Transverse colon (tissue), 4 donors: ENCODE data around the gene SCN5A. TPM values are rescaled to one million over a fixed set of nuclear protein-coding genes. Genes with fewer than 3 reads are reported as not detected.

Experiments
- DNase-seq: peaks from one replicate; pipeline ENCODE4 v3.0.0-alpha.2; 2019
- H3K27ac ChIP-seq, 4 donors: fragments of 200-600 bp; sonication (generic); 2 replicates each; pipeline ENCODE4 v1.5.1; 2016 to 2018; ENCODE audit warnings: inconsistent platforms in 4 of 4
- H3K27me3 ChIP-seq: fragments of 200-600 bp; sonication (generic); 2 replicates; pipeline ENCODE4 v1.5.1; 2017; ENCODE audit warnings: inconsistent platforms
- H3K36me3 ChIP-seq, 4 donors: fragments of 200-600 bp; sonication (generic); 2 replicates each; pipeline ENCODE4 v1.5.1; 2017 to 2019; ENCODE audit warnings: inconsistent platforms in 4 of 4
- H3K4me1 ChIP-seq, 4 donors: fragments of 200-600 bp; sonication (generic); 2 replicates each; pipeline ENCODE4 v1.5.1; 2017 to 2020; ENCODE audit warnings: inconsistent platforms in 4 of 4
- H3K4me3 ChIP-seq, 4 donors: fragments of 200-600 bp; sonication (generic); 1 replicate in 1 of 4; 2 replicates in 3 of 4; pipeline versions ENCODE4 v1.5.1 to v1.6.1; 2017 to 2019; ENCODE audit warnings: inconsistent platforms in 4 of 4
- H3K9me3 ChIP-seq, 2 donors: fragments of 200-600 bp; sonication (generic); 2 replicates each; pipeline ENCODE4 v1.5.1; 2017 to 2019; ENCODE audit warnings: inconsistent platforms in 2 of 2
- EP300 ChIP-seq: sonication (generic); formaldehyde crosslinking; IDR thresholded peaks from one replicate; pipeline ENCODE4 v1.6.1; 2017; ENCODE audit warnings: antibody characterized with exemption, low read depth
- POLR2A ChIP-seq: fragments of 450-650 bp; IDR thresholded peaks from one replicate; pipeline ENCODE4 v1.6.1; 2016; ENCODE audit warnings: antibody characterized with exemption, mild to moderate bottlenecking, moderate library complexity
- POLR2AphosphoS5 ChIP-seq, 3 donors: sonication (generic); formaldehyde crosslinking; IDR thresholded peaks; one replicate each; pipeline ENCODE4 v1.6.1; 2016; ENCODE audit warnings: antibody characterized with exemption in 3 of 3
- WGBS, 2 donors: methylation state at CpG; one replicate each; pipeline ENCODE4 v1.1.5; 2018; ENCODE audit warnings: low coverage in 1 of 2; 5-methylcytosine and 5-hydroxymethylcytosine counted together
- in situ Hi-C, 4 donors: fragments of 200-750 bp; cut with MboI; loops; one replicate each; pipeline versions ENCODE4 v1.15.0 to v1.15.1; 2017; ENCODE audit warnings: low sequenced_read_pairs in 3 of 4, low pct_ligation_motif_present in 1 of 4, low pct_unique_long_range_greater_than_20kb in 1 of 4
- intact Hi-C: fragments of 100-400 bp; cut with DNase I; formaldehyde crosslinking; loops from one replicate; pipeline ENCODE4 v1.15.1; 2023; ENCODE audit warnings: low total_unique reads
- total RNA-seq, 4 donors: library from RNA; depleted of rRNA; stranded (reverse); fragments of >200 nt; gene quantifications; one replicate each; pipeline ENCODE4 v1.1.0, GENCODE V29; 2016
- TF ChIP-seq, protein P1 (sequence below), 5 experiments: fragments of 200-600 bp in 3 of 5; fragments of 450-650 bp in 2 of 5; sonication (generic) in 3 of 5; IDR thresholded peaks; 1 replicate in 2 of 5; 2 replicates in 3 of 5; pipeline ENCODE4 v1.5.1; 2016 to 2017; ENCODE audit warnings: antibody characterized with exemption in 5 of 5, inconsistent platforms in 3 of 5, mild to moderate bottlenecking in 2 of 5, moderate library complexity in 1 of 5

The SCN5A gene
- total RNA-seq, 4 donors from 2014 or later: 0.16 to 0.27 TPM; not detected in 2

DNA sequence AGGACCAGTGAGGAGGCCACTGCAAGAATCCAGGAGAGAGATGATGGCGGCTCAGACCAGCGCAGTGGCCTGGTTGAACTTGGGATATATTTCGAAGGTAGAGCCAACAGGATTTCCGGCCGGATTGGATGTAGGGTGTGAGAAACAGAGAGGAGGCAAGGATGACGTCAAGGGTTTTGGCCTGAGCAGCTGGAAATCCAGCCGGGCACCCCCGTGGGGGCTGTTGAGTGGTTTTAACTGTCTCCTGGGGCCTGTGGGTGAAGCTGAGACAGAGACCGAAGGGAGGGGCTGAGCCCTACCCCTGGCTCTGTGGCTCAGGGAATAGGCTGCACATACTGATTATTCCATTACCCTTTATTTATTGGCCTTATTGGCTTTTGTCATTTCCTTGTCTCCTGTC is 107.7 kb downstream of the SCN5A start:
- no peak for DNase-seq

DNA sequence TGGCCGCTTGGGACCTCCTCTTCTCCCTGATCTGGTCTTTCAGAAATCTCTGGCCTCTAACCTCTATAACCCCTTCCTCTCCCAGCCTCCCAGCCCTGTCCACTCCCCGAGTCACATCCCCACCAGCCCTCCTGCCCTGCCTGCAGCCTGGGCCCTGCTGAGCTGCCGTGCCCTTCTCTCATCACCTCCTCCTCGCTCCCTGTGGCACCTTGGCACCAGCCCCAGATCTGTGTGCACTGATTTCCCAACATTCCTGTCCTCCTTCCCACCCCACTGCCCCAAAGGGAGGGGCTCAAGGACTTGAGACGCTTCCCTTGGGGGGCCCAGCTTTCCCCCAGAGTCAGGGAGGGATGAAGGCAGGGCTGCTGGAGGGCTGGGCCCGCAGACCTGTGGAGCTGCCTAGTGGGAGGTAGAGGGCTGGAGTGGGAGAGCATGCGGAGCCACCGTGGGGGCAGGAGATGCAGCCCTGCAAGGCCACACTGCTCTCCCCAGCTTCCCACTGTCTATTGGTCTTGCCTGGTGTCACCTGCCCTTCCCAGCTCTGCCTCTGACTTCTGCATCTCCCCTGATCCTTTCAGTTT is 110.6 kb downstream of the SCN5A start:
- WGBS, 2 donors: 60 to 91% methylated on average over 1 to 8 of the region's 8 CpGs
- TF ChIP-seq, protein P1, sequence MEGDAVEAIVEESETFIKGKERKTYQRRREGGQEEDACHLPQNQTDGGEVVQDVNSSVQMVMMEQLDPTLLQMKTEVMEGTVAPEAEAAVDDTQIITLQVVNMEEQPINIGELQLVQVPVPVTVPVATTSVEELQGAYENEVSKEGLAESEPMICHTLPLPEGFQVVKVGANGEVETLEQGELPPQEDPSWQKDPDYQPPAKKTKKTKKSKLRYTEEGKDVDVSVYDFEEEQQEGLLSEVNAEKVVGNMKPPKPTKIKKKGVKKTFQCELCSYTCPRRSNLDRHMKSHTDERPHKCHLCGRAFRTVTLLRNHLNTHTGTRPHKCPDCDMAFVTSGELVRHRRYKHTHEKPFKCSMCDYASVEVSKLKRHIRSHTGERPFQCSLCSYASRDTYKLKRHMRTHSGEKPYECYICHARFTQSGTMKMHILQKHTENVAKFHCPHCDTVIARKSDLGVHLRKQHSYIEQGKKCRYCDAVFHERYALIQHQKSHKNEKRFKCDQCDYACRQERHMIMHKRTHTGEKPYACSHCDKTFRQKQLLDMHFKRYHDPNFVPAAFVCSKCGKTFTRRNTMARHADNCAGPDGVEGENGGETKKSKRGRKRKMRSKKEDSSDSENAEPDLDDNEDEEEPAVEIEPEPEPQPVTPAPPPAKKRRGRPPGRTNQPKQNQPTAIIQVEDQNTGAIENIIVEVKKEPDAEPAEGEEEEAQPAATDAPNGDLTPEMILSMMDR (IDR thresholded peaks at IDR 0.05): no peak
- TF ChIP-seq EP300: no peak
- no peak for TF ChIP-seq POLR2AphosphoS5 (IDR thresholded peaks at IDR 0.05)
- no peak for TF ChIP-seq POLR2A
- Histone ChIP-seq H3K4me1 (no peaks in the 10 kb centered on the region), H3K4me3 (no peak overlapping the region), H3K27me3 (no peaks in the 10 kb centered on the region), H3K36me3 (no peaks in the 10 kb centered on the region), H3K9me3 (no peaks in the 10 kb centered on the region), H3K27ac (no peak overlapping the region)
- in situ Hi-C loops (loop anchor here in 1 of 4 donors (25.0 kb wide), 1 partner anchor 473 kb away; no protein-coding TSS in a partner anchor), intact Hi-C loops (no loop called here)
- DNase-seq: no peak

More for the DNA sequence above, 107.7 kb downstream of the SCN5A start:
- Histone ChIP-seq H3K9me3 (no peaks in the 10 kb centered on the region), H3K27ac (no peak overlapping the region), H3K27me3 (no peaks in the 10 kb centered on the region), H3K4me1 (no peaks in the 10 kb centered on the region), H3K36me3 (no peaks in the 10 kb centered on the region), H3K4me3 (no peak overlapping the region)
- intact Hi-C loops (no loop called here), in situ Hi-C loops (loop anchor here in 1 of 4 donors (25.0 kb wide), 1 partner anchor 470 kb away; no protein-coding TSS in a partner anchor)
- TF ChIP-seq POLR2AphosphoS5 (IDR thresholded peaks at IDR 0.05) (no peak), EP300 (no peak), POLR2A (no peak)
- TF ChIP-seq, protein P1 (IDR thresholded peaks at IDR 0.05): no peak
- WGBS, 2 donors: 50 to 81% methylated on average over 2 to 9 of the region's 9 CpGs

DNA sequence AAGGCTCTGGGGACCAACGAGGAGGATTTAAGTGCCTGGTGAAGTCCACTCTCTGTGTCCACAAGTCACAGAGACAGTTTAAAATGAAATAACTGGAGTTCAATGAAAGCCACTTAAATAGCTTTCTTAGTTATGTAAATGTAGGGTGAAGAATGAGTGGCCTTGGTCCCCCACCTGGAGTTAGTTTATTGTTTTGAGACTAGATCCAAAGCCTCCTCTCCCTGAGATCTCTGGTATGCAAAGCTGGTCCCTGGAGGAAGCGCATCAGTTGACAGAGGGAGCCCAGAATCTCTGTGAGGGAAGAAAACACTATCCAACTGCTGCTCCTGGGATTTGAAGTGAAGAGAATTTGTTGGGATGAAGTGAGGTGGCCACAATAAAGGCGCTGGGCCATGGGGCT is 112.8 kb downstream of the SCN5A start:
- H3K27ac ChIP-seq: no peak overlapping the region
- in situ Hi-C loops: loop anchor here in 1 of 4 donors (25.0 kb wide), 1 partner anchor 476 kb away; no protein-coding TSS in a partner anchor
- H3K4me1 ChIP-seq: no peaks in the 10 kb centered on the region
- H3K27me3 ChIP-seq: no peaks in the 10 kb centered on the region
- WGBS, 2 donors: 79 to 88% methylated on average over 2 to 3 of the region's 3 CpGs
- no peak overlapping the region for H3K4me3 ChIP-seq
- no peaks in the 10 kb centered on the region for H3K36me3 ChIP-seq
- TF ChIP-seq, protein P1 (IDR thresholded peaks at IDR 0.05): no peak
- TF ChIP-seq POLR2A (no peak), POLR2AphosphoS5 (IDR thresholded peaks at IDR 0.05) (no peak), EP300 (no peak)
- H3K9me3 ChIP-seq: no peaks in the 10 kb centered on the region
- intact Hi-C loops: no loop called here
- no peak for DNase-seq

DNA sequence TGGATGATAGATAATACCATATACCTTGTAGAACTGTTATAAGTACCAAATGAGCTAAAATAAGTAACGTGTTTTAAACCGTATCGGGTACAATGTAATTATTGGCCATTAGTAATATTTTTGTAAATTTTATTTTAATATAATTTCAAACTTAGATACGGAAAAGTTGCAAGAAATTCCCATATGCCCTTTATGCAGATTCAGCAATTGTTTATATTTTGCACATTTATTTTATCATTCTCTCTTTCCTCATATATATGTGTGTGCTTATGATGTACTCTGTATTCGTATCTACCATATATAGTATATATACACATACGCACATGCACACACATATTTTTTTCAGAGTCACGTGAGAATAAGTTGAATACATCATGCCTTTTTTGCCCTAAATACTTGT is 114.9 kb downstream of the SCN5A start:
- no peak for DNase-seq
- intact Hi-C loops (loop anchor here (5.0 kb wide), 1 partner anchor 113 kb away; the partner anchor contains the start of gene SCN5A), in situ Hi-C loops (loop anchor here in 1 of 4 donors (25.0 kb wide), 1 partner anchor 478 kb away; no protein-coding TSS in a partner anchor)
- H3K27ac ChIP-seq: no peak overlapping the region
- H3K36me3 ChIP-seq: no peaks in the 10 kb centered on the region
- no peaks in the 10 kb centered on the region for H3K4me1 ChIP-seq
- WGBS, 2 donors: 95 to 96% methylated on average over 7 of the region's 7 CpGs
- H3K9me3 ChIP-seq: no peaks in the 10 kb centered on the region
- no peaks in the 10 kb centered on the region for H3K27me3 ChIP-seq
- no peak overlapping the region for H3K4me3 ChIP-seq
- TF ChIP-seq POLR2AphosphoS5 (IDR thresholded peaks at IDR 0.05) (no peak), POLR2A (no peak), EP300 (no peak)
- TF ChIP-seq, protein P1 (IDR thresholded peaks at IDR 0.05): no peak
